Skeletal muscle cell (primary cell): ENCODE data around the gene ALX4.
A peak's percentile ranks its signal among the peaks of the same experiment; 100 is the strongest.

ENCODE experiments used
- DNase-seq: peaks from one replicate; pipeline ENCODE4 v3.0.0-alpha.2; 2010; ENCODE audit warnings: low read depth
- H3K4me3 ChIP-seq: 2 replicates; pipeline ENCODE4 v1.5.1; 2011; ENCODE audit warnings: low read depth, mild to moderate bottlenecking, control low read depth, low read length, moderate library complexity

Gene ALX4

GRCh38 chr11:44226490-44226889 is 83.4 kb downstream of the ALX4 start:
- no peak overlapping the region for H3K4me3 ChIP-seq
- no peak for DNase-seq

- no peak overlapping the region for H3K4me3 ChIP-seq
- DNase-seq = no peak
Measured at GRCh38 chr11:44224867-44225501, 85.0 kb downstream of the ALX4 start.

GRCh38 chr11:44223238-44223637 is 86.7 kb downstream of the ALX4 start:
- H3K4me3 ChIP-seq = no peak overlapping the region
- DNase-seq = peak; percentile 36

- no peak for DNase-seq
- H3K4me3 ChIP-seq = no peak overlapping the region
Measured at GRCh38 chr11:44221992-44222391, 87.9 kb downstream of the ALX4 start.

- DNase-seq = no peak
- H3K4me3 ChIP-seq = no peak overlapping the region
Measured at GRCh38 chr11:44221456-44221855, 88.5 kb downstream of the ALX4 start.

- DNase-seq = no peak
- H3K4me3 ChIP-seq = no peak overlapping the region
Measured at GRCh38 chr11:44219830-44220796, 89.8 kb downstream of the ALX4 start.

- DNase-seq = no peak
- H3K4me3 ChIP-seq = no peak overlapping the region
Measured at GRCh38 chr11:44217432-44217831, 92.5 kb downstream of the ALX4 start.

- no peak overlapping the region for H3K4me3 ChIP-seq
- DNase-seq = no peak
Measured at GRCh38 chr11:44213148-44213547, 96.8 kb downstream of the ALX4 start.

GRCh38 chr11:44212128-44212527 is 97.8 kb downstream of the ALX4 start:
- DNase-seq = no peak
- H3K4me3 ChIP-seq = no peak overlapping the region
